IMR-90 (cell line): ENCODE results near the gene G3BP2. TPM values are rescaled to one million over a fixed set of nuclear protein-coding genes. Genes with fewer than 3 reads are reported as not detected.

Experiments used
- ATAC-seq: fragments of 200-7000 bp; cut with Tn5 transposase; 2 replicates; pipeline ENCODE4 v1.9.1; 2020; ENCODE audit warnings: low read depth, mild to moderate bottlenecking, moderate library complexity
- BruUV-seq: library from RNA; stranded (reverse); fragments of 400-500 nt; replicated peaks from 2 replicates; lab custom pipeline; 2021; lab: Mats Ljungman, UMichigan
- CTCF ChIA-PET: fragments of 300-600 bp; formaldehyde crosslinking; extraction: SDS; loops from one replicate; lab custom pipeline; 2021; ENCODE audit warnings: antibody characterized with exemption; lab: Yijun Ruan, JAX
- POLR2A ChIA-PET: fragments of 300-600 bp; sonication (Branson Sonifier 250); formaldehyde crosslinking; loops from one replicate; lab custom pipeline; 2022; ENCODE audit warnings: antibody characterized with exemption; ENCODE audit not compliant: unreplicated experiment; lab: Charles Lee
- DNase-seq: peaks from one replicate; pipeline ENCODE4 v3.0.0; 2013
- H2AFZ ChIP-seq: replicated peaks from 2 replicates; pipeline ENCODE3; 2013; ENCODE audit warnings: low read length, mild to moderate bottlenecking; ENCODE audit not compliant: poor library complexity
- H2AK5ac ChIP-seq: 2 replicates; pipeline ENCODE4 v1.6.1; 2013; ENCODE audit warnings: low read depth, low read length, inconsistent platforms
- H2AK9ac ChIP-seq: replicated peaks from 2 replicates; pipeline ENCODE3; 2013; ENCODE audit warnings: mild to moderate bottlenecking, low read depth, low read length, moderate library complexity; ENCODE audit not compliant: poor library complexity
- H2BK120ac ChIP-seq: 2 replicates; pipeline ENCODE4 v1.6.1; 2013; ENCODE audit warnings: low read depth, low read length, inconsistent platforms
- H2BK15ac ChIP-seq: 3 replicates; pipeline ENCODE4 v1.6.1; 2013; ENCODE audit warnings: low read depth, low read length, inconsistent platforms
- H2BK20ac ChIP-seq: 2 replicates; pipeline ENCODE4 v1.6.1; 2013; ENCODE audit warnings: low read depth, mild to moderate bottlenecking, inconsistent platforms, low read length, moderate library complexity
- H2BK5ac ChIP-seq: 2 replicates; pipeline ENCODE4 v1.6.1; 2013; ENCODE audit warnings: mild to moderate bottlenecking, low read depth, low read length, inconsistent platforms; ENCODE audit not compliant: poor library complexity, severe bottlenecking
- H3K14ac ChIP-seq: replicated peaks from 2 replicates; pipeline ENCODE4 v1.6.1; 2013; ENCODE audit warnings: low read depth, low read length, inconsistent platforms
- H3K18ac ChIP-seq: 2 replicates; pipeline ENCODE4 v1.6.1; 2013; ENCODE audit warnings: low read depth, low read length, control low read depth
- H3K23ac ChIP-seq: 2 replicates; pipeline ENCODE4 v1.6.1; 2013; ENCODE audit warnings: low read depth, low read length, inconsistent platforms
- H3K27ac ChIP-seq: 2 replicates; pipeline ENCODE4 v1.5.1; 2013; ENCODE audit warnings: mild to moderate bottlenecking, control low read depth, low read length; ENCODE audit not compliant: insufficient read depth
- H3K27me3 ChIP-seq: 2 replicates; pipeline ENCODE4 v1.6.1; 2013; ENCODE audit warnings: low read length; ENCODE audit not compliant: control insufficient read depth, insufficient read depth
- H3K36me3 ChIP-seq: 2 replicates; pipeline ENCODE4 v1.6.1; 2013; ENCODE audit warnings: low read length, mixed read lengths; ENCODE audit not compliant: control insufficient read depth, insufficient read depth
- H3K4ac ChIP-seq: 2 replicates; pipeline ENCODE4 v1.6.1; 2013; ENCODE audit warnings: low read depth, low read length, inconsistent platforms
- H3K4me1 ChIP-seq: 2 replicates; pipeline ENCODE4 v1.6.1; 2013; ENCODE audit warnings: low read length, mixed read lengths; ENCODE audit not compliant: control insufficient read depth, insufficient read depth
- H3K4me2 ChIP-seq: 2 replicates; pipeline ENCODE4 v1.6.1; 2013; ENCODE audit warnings: low read depth, mild to moderate bottlenecking, control low read depth, low read length, moderate library complexity
- H3K4me3 ChIP-seq: 2 replicates; pipeline ENCODE4 v1.5.1; 2013; ENCODE audit warnings: low read depth, mild to moderate bottlenecking, control low read depth, low read length, moderate library complexity; ENCODE audit not compliant: insufficient read depth
- H3K56ac ChIP-seq: 2 replicates; pipeline ENCODE4 v1.6.1; 2013; ENCODE audit warnings: low read length, inconsistent platforms; ENCODE audit not compliant: insufficient read depth; ENCODE audit errors: extremely low read depth
- H3K79me1 ChIP-seq, 2 experiments: 2 replicates each; pipeline ENCODE4 v1.6.1; 2013; ENCODE audit warnings: low read length in 2 of 2, inconsistent platforms in 1 of 2, low read depth in 1 of 2
- H3K9ac ChIP-seq: 2 replicates; pipeline ENCODE4 v1.6.1; 2013; ENCODE audit warnings: low read depth, low read length, control low read depth
- H3K9me1 ChIP-seq: 2 replicates; pipeline ENCODE4 v1.6.1; 2013; ENCODE audit warnings: low read length, inconsistent platforms; ENCODE audit not compliant: insufficient read depth
- H3K9me3 ChIP-seq: 2 replicates; pipeline ENCODE4 v1.6.1; 2013; ENCODE audit warnings: low read length; ENCODE audit not compliant: control insufficient read depth, insufficient read depth
- H4K20me1 ChIP-seq: 2 replicates; pipeline ENCODE4 v1.6.1; 2013; ENCODE audit warnings: low read length, inconsistent platforms; ENCODE audit not compliant: insufficient read depth
- H4K5ac ChIP-seq: 2 replicates; pipeline ENCODE4 v1.6.1; 2013; ENCODE audit warnings: mild to moderate bottlenecking, low read depth, low read length, control low read depth
- H4K8ac ChIP-seq, 2 experiments: 2 replicates each; pipeline ENCODE4 v1.6.1; 2013; ENCODE audit warnings: low read depth in 2 of 2, low read length in 2 of 2, control low read depth in 1 of 2, inconsistent platforms in 1 of 2
- H4K91ac ChIP-seq: 2 replicates; pipeline ENCODE4 v1.6.1; 2013; ENCODE audit warnings: low read depth, low read length, inconsistent platforms; ENCODE audit not compliant: insufficient read depth
- BHLHE40 ChIP-seq: fragments of 150-350 bp; IDR thresholded peaks from 2 replicates; pipeline ENCODE4 v1.6.1; 2016; ENCODE audit warnings: mild to moderate bottlenecking, low read depth, low read length
- MXI1 ChIP-seq: IDR thresholded peaks from 2 replicates; pipeline ENCODE4 v1.6.1; 2012; ENCODE audit warnings: low read depth, mild to moderate bottlenecking, low read length, moderate library complexity, borderline replicate concordance
- RAD21 ChIP-seq: IDR thresholded peaks from 2 replicates; pipeline ENCODE4 v1.6.1; 2012; ENCODE audit warnings: low read length, improper control_type of control experiment
- WGBS, 2 experiments: methylation state at CpG; one replicate each; pipeline versions ENCODE4 v1.1.5 to v1.1.7; 2013; ENCODE audit warnings: missing lambda C conversion rate in 2 of 2; ENCODE audit not compliant: insufficient read length in 1 of 2; ENCODE audit errors: extremely low coverage in 2 of 2; 5-methylcytosine and 5-hydroxymethylcytosine counted together
- dilution Hi-C: fragments of 300-500 bp; cut with HindIII; formaldehyde crosslinking; loops from one replicate; pipeline ENCODE4 v1.14.3; 2018; ENCODE audit warnings: low sequenced_read_pairs; ENCODE audit not compliant: unreplicated experiment
- in situ Hi-C: fragments of 300-500 bp; cut with MboI; formaldehyde crosslinking; loops from 3 replicates; pipeline ENCODE4 v1.14.3; 2019; ENCODE audit warnings: low sequenced_read_pairs, inconsistent platforms, mixed read lengths
- intact Hi-C: fragments of 100-400 bp; cut with micrococcal nuclease; formaldehyde crosslinking; loops from 2 replicates; pipeline ENCODE4 v1.10.0; 2022
- polyA plus RNA-seq, 3 experiments: library from polyadenylated mRNA; depleted of rRNA; stranded (reverse); fragments of >200 nt; gene quantifications; 2 replicates each; pipeline ENCODE4 v1.2.3, GENCODE V29; 2012; ENCODE audit warnings: low replicate concordance in 1 of 3
- total RNA-seq: library from RNA; depleted of rRNA; stranded (reverse); fragments of >200 nt; gene quantifications from 2 replicates; pipeline ENCODE4 v1.2.3, GENCODE V29; 2012
- TF ChIP-seq, protein P1 (sequence below): fragments of 150-350 bp; IDR thresholded peaks from 2 replicates; pipeline ENCODE4 v1.6.1; 2017; ENCODE audit warnings: mild to moderate bottlenecking, antibody characterized with exemption, low read length, low read depth

The G3BP2 gene
- total and polyA plus RNA-seq, 2 of the 4 experiments (the other 2 are of a cell fraction) = 80.5 to 183 TPM

DNA sequence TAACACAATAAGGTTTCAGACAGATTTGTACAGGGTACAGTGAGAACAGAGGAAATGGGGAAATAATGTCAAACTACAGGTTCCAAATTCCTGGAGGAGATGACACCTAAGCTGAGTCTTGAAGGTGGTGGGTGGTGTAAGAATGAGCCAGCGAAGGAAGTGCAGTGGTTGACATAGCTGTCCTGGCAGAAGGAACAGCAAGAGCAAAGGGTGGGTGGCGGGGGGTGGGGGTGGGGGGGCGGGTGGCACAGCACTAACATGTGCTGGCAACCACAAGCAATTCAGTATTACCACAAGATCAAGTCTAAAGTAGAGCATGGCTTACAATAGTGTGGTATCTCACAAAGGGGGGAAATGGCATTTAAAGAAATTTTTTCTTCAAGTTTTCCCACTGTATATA is 13.1 kb upstream of the G3BP2 start:
- in situ Hi-C loops (no loop called here), intact Hi-C loops (no loop called here), dilution Hi-C loops (no loop called here)
- H2BK120ac ChIP-seq = no peak overlapping the region
- H3K9me3 ChIP-seq = no peaks in the 10 kb centered on the region
- ATAC-seq (no peak), DNase-seq (no peak)
- WGBS, 2 experiments = no CpG with 5 or more reads among the region's 3 CpGs
- no TSS peak for BruUV-seq
- H3K27me3 ChIP-seq = no peaks in the 10 kb centered on the region
- H2BK5ac ChIP-seq = no peak overlapping the region
- H2AK9ac ChIP-seq = no peak overlapping the region
- no peak overlapping the region for H3K4me3 ChIP-seq
- no peak overlapping the region for H2BK20ac ChIP-seq
- H2BK15ac ChIP-seq = no peak overlapping the region
- no peaks in the 10 kb centered on the region for H3K36me3 ChIP-seq
- H2AFZ ChIP-seq = no peak overlapping the region
- H3K18ac ChIP-seq = no peak overlapping the region
- H3K9ac ChIP-seq = no peak overlapping the region
- no peak overlapping the region for H3K23ac ChIP-seq
- H3K4ac ChIP-seq = no peak overlapping the region
- H4K91ac ChIP-seq = no peak overlapping the region
- peaks cover 4% of the 10 kb centered on the region; the same call in 1 of the 2 replicates for H3K9me1 ChIP-seq
- H3K14ac ChIP-seq = no peak overlapping the region
- no peak overlapping the region for H3K56ac ChIP-seq
- H3K27ac ChIP-seq = no peak overlapping the region
- no peak overlapping the region for H4K8ac ChIP-seq
- POLR2A ChIA-PET = interaction anchor here (0.5 kb wide), 1 partner anchor 62 kb away, joined by 3 read pairs; no protein-coding TSS in a partner anchor
- H4K5ac ChIP-seq = no peak overlapping the region
- CTCF ChIA-PET = no interaction called here
- H2AK5ac ChIP-seq = no peak overlapping the region
- no peaks in the 10 kb centered on the region; a peak in 1 of 4 replicates for H3K79me1 ChIP-seq
- TF ChIP-seq BHLHE40 (no peak), RAD21 (no peak), MXI1 (no peak)
- TF ChIP-seq, protein P1, sequence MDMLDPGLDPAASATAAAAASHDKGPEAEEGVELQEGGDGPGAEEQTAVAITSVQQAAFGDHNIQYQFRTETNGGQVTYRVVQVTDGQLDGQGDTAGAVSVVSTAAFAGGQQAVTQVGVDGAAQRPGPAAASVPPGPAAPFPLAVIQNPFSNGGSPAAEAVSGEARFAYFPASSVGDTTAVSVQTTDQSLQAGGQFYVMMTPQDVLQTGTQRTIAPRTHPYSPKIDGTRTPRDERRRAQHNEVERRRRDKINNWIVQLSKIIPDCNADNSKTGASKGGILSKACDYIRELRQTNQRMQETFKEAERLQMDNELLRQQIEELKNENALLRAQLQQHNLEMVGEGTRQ = no peak
- H4K20me1 ChIP-seq = no peaks in the 10 kb centered on the region
- no peak overlapping the region for H3K4me2 ChIP-seq
- H3K4me1 ChIP-seq = 0 out of 2 replicates have a peak, but pooled peaks cover 2% of the 10 kb centered on the region
